Measurements from ENCODE around the gene ARV1.
"Not testable (repeated sequence)": the region's sequence is repeated elsewhere in the genome, so short reads cannot be mapped to it uniquely, and the experiment has no call there.

Gene ARV1

GRCh38 chr1:231020139-231020601, 41.3 kb downstream of the ARV1 start:
- DNase-seq, result peak; percentile 25

GRCh38 chr1:231020816-231021215, 41.9 kb downstream of the ARV1 start:
- DNase-seq, result no peak

GRCh38 chr1:231021540-231022031, 42.7 kb downstream of the ARV1 start:
- no peak for DNase-seq

- DNase-seq, result not testable (repeated sequence)
Measured at GRCh38 chr1:231022543-231022942, 43.6 kb downstream of the ARV1 start.

GRCh38 chr1:231023150-231023549, 44.3 kb downstream of the ARV1 start:
- DNase-seq, result no peak

- DNase-seq, result no peak
Measured at GRCh38 chr1:231026576-231026975, 47.7 kb downstream of the ARV1 start.

- no peak for DNase-seq
Measured at GRCh38 chr1:231027136-231027925, 48.4 kb downstream of the ARV1 start.

GRCh38 chr1:231027971-231028370, 49.1 kb downstream of the ARV1 start:
- DNase-seq, result no peak

- peak; percentile 50 for DNase-seq
Measured at GRCh38 chr1:231028682-231029081, 49.8 kb downstream of the ARV1 start.

- DNase-seq, result not testable (repeated sequence)
Measured at GRCh38 chr1:231029247-231029646, 50.4 kb downstream of the ARV1 start.

- no peak for DNase-seq
Measured at GRCh38 chr1:231029841-231030240, 50.9 kb downstream of the ARV1 start.

GRCh38 chr1:231032963-231033362, 54.1 kb downstream of the ARV1 start:
- no peak for DNase-seq

GRCh38 chr1:231035799-231036198, 56.9 kb downstream of the ARV1 start:
- DNase-seq, result no peak

- DNase-seq, result no peak
Measured at GRCh38 chr1:231036416-231036815, 57.5 kb downstream of the ARV1 start.

GRCh38 chr1:231037585-231038517, 59.0 kb downstream of the ARV1 start:
- DNase-seq, result no peak

GRCh38 chr1:231039161-231040018, 60.5 kb downstream of the ARV1 start:
- DNase-seq, result no peak

- no peak for DNase-seq
Measured at GRCh38 chr1:231040019-231040799, 61.3 kb downstream of the ARV1 start, which contains the start of gene FAM89A. FAM89A (minus strand) TSS chr1:231040254; CDS start chr1:231040211, 43 bp downstream.

- DNase-seq, result no peak
Measured at GRCh38 chr1:231040800-231041718, 62.2 kb downstream of the ARV1 start.

- DNase-seq, result no peak
Measured at GRCh38 chr1:231041719-231042261, 62.9 kb downstream of the ARV1 start.

GRCh38 chr1:231044588-231044987, 65.7 kb downstream of the ARV1 start:
- no peak for DNase-seq
